Neural cell (in vitro differentiated cells): ENCODE results near the gene CACNA2D4. TPM values are rescaled to one million over a fixed set of nuclear protein-coding genes. Genes with fewer than 3 reads are reported as not detected.

Experiments
- H2AFZ ChIP-seq: fragments of 200-600, 300-800 bp; sonication (generic), shearing (Covaris generic); 2 replicates; pipeline ENCODE4 v1.6.0; 2014; ENCODE audit warnings: low read depth, mild to moderate bottlenecking, antibody characterized with exemption, low read length, moderate library complexity
- H3F3A ChIP-seq: fragments of 200-600 bp; shearing (Covaris generic); 2 replicates; pipeline ENCODE4 v1.6.1; 2016; ENCODE audit warnings: mild to moderate bottlenecking, moderate library complexity, mixed read lengths, antibody characterized with exemption, low read length; ENCODE audit not compliant: insufficient read depth, poor library complexity, severe bottlenecking
- H3K27ac ChIP-seq: fragments of 200-600, 300-800 bp; sonication (generic), shearing (Covaris generic); 2 replicates; pipeline ENCODE4 v1.5.1; 2014; ENCODE audit warnings: mild to moderate bottlenecking, low read length, moderate library complexity
- H3K27me3 ChIP-seq: fragments of 300-800, 200-600 bp; sonication (generic), shearing (Covaris generic); 2 replicates; pipeline ENCODE4 v1.6.0; 2014; ENCODE audit warnings: mild to moderate bottlenecking, low read depth, low read length, moderate library complexity; ENCODE audit not compliant: insufficient read depth
- H3K36me3 ChIP-seq: fragments of 300-800, 200-600 bp; sonication (generic), shearing (Covaris generic); 2 replicates; pipeline ENCODE4 v1.5.1; 2014; ENCODE audit warnings: mild to moderate bottlenecking, antibody characterized with exemption, low read length, moderate library complexity; ENCODE audit not compliant: insufficient read depth
- H3K4me2 ChIP-seq: fragments of 300-800, 200-600 bp; sonication (generic), shearing (Covaris generic); 2 replicates; pipeline ENCODE4 v1.6.0; 2014; ENCODE audit warnings: mild to moderate bottlenecking, low read length
- H3K4me3 ChIP-seq: fragments of 300-800, 200-600 bp; sonication (generic), shearing (Covaris generic); 2 replicates; pipeline ENCODE4 v1.5.1; 2014; ENCODE audit warnings: mild to moderate bottlenecking, low read length, moderate library complexity
- H3K79me2 ChIP-seq: fragments of 200-600 bp; shearing (Covaris generic); replicated peaks from 2 replicates; pipeline ENCODE4 v1.6.0; 2014; ENCODE audit warnings: mild to moderate bottlenecking, low read length, moderate library complexity; ENCODE audit not compliant: insufficient read depth
- H3K9ac ChIP-seq: fragments of 300-800, 200-600 bp; sonication (generic), shearing (Covaris generic); 2 replicates; pipeline ENCODE4 v1.6.1; 2016; ENCODE audit warnings: mild to moderate bottlenecking, low read length, mixed read lengths
- H3K9me2 ChIP-seq: fragments of 200-600 bp; shearing (Covaris generic); 2 replicates; pipeline ENCODE4 v1.6.1; 2016; ENCODE audit warnings: mild to moderate bottlenecking, low read length, mixed read lengths; ENCODE audit not compliant: insufficient read depth
- H3K9me3 ChIP-seq: fragments of 200-600, 300-800 bp; sonication (generic), shearing (Covaris generic); 2 replicates; pipeline ENCODE4 v1.6.1; 2016; ENCODE audit warnings: mild to moderate bottlenecking, mixed run types, low read length, moderate library complexity, mixed read lengths
- H4K20me1 ChIP-seq: fragments of 200-600 bp; shearing (Covaris generic); 2 replicates; pipeline ENCODE4 v1.6.1; 2016; ENCODE audit warnings: mild to moderate bottlenecking, mixed run types; ENCODE audit not compliant: insufficient read depth
- EP300 ChIP-seq: fragments of 450-650 bp; conservative IDR thresholded peaks from 2 replicates; pipeline ENCODE4 v1.6.1; 2014; ENCODE audit warnings: antibody characterized with exemption, mild to moderate bottlenecking, moderate library complexity; ENCODE audit not compliant: poor library complexity, severe bottlenecking
- EZH2 ChIP-seq: fragments of 200-600, 300-800 bp; shearing (Covaris generic), sonication (generic); IDR thresholded peaks from 2 replicates; pipeline ENCODE4 v1.6.1; 2014; ENCODE audit warnings: antibody characterized with exemption, low read length, borderline replicate concordance, mild to moderate bottlenecking; ENCODE audit not compliant: insufficient read depth, poor library complexity, severe bottlenecking
- MXI1 ChIP-seq: fragments of 450-650 bp; conservative IDR thresholded peaks from 2 replicates; pipeline ENCODE4 v1.6.1; 2014; ENCODE audit warnings: antibody characterized with exemption, mild to moderate bottlenecking; ENCODE audit not compliant: poor library complexity, severe bottlenecking
- POLR2AphosphoS5 ChIP-seq: IDR thresholded peaks from 2 replicates; pipeline ENCODE4 v1.6.1; 2012
- RAD21 ChIP-seq: fragments of 450-650 bp; conservative IDR thresholded peaks from 2 replicates; pipeline ENCODE4 v1.6.1; 2014; ENCODE audit warnings: antibody characterized with exemption, mild to moderate bottlenecking, moderate library complexity
- SMC3 ChIP-seq: fragments of 450-650 bp; conservative IDR thresholded peaks from 2 replicates; pipeline ENCODE4 v1.6.1; 2014; ENCODE audit warnings: antibody characterized with exemption, mild to moderate bottlenecking, moderate library complexity; ENCODE audit not compliant: poor library complexity
- TAF1 ChIP-seq: IDR thresholded peaks from 2 replicates; pipeline ENCODE4 v1.6.1; 2012; ENCODE audit warnings: low read depth
- polyA plus RNA-seq: library from polyadenylated mRNA; depleted of rRNA; stranded (reverse); fragments of >200 nt; gene quantifications from 2 replicates; pipeline ENCODE4 v1.2.3, GENCODE V29; 2014
- TF ChIP-seq, protein P1 (sequence below): fragments of 450-650 bp; IDR thresholded peaks from 2 replicates; pipeline ENCODE4 v1.5.1; 2014; ENCODE audit warnings: antibody characterized with exemption, mild to moderate bottlenecking, moderate library complexity; ENCODE audit not compliant: poor library complexity, severe bottlenecking
- TF ChIP-seq, protein P2 (sequence below): IDR thresholded peaks from 2 replicates; pipeline ENCODE4 v1.6.1; 2012; ENCODE audit warnings: borderline replicate concordance

CACNA2D4 gene
- polyA plus RNA-seq, 1 donor from 2014 or later: not detected

DNA sequence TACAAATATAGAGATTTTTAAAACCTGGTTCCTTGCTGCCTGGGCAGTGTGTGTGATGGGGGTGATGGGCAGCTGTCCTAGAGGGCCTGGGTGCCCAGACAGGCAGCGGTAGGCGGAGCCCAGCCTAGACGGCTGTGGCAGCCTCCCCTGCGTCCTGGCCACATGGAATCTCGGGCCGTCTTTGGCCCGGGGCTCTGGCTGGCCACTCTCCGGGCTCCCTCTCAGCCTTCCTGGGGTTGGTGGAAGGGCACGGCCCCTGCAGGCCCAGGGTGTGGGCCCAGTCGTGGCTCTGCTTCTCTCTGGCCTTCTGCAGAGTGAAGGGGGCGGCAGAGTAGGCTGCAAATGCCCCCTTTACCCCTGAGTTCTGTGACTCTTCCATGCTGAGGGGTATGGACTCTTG, 95.8 kb downstream of the CACNA2D4 start:
- Histone ChIP-seq H3K9ac (no peak overlapping the region), H3K4me3 (no peak overlapping the region), H3K36me3 (no peaks in the 10 kb centered on the region), H3K27me3 (peaks cover 10% of the 10 kb centered on the region), H4K20me1 (no peaks in the 10 kb centered on the region), H2AFZ (no peak overlapping the region), H3K79me2 (no peaks in the 10 kb centered on the region), H3K27ac (no peak overlapping the region), H3F3A (no peaks in the 10 kb centered on the region), H3K4me2 (no peak overlapping the region), H3K9me3 (no peaks in the 10 kb centered on the region), H3K9me2 (no peaks in the 10 kb centered on the region)
- TF ChIP-seq POLR2AphosphoS5 (no peak), RAD21 (no peak), SMC3 (no peak), TAF1 (no peak), MXI1 (no peak), EP300 (no peak), EZH2 (no peak)
- TF ChIP-seq, protein P1, sequence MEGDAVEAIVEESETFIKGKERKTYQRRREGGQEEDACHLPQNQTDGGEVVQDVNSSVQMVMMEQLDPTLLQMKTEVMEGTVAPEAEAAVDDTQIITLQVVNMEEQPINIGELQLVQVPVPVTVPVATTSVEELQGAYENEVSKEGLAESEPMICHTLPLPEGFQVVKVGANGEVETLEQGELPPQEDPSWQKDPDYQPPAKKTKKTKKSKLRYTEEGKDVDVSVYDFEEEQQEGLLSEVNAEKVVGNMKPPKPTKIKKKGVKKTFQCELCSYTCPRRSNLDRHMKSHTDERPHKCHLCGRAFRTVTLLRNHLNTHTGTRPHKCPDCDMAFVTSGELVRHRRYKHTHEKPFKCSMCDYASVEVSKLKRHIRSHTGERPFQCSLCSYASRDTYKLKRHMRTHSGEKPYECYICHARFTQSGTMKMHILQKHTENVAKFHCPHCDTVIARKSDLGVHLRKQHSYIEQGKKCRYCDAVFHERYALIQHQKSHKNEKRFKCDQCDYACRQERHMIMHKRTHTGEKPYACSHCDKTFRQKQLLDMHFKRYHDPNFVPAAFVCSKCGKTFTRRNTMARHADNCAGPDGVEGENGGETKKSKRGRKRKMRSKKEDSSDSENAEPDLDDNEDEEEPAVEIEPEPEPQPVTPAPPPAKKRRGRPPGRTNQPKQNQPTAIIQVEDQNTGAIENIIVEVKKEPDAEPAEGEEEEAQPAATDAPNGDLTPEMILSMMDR: no peak
- TF ChIP-seq, protein P2, sequence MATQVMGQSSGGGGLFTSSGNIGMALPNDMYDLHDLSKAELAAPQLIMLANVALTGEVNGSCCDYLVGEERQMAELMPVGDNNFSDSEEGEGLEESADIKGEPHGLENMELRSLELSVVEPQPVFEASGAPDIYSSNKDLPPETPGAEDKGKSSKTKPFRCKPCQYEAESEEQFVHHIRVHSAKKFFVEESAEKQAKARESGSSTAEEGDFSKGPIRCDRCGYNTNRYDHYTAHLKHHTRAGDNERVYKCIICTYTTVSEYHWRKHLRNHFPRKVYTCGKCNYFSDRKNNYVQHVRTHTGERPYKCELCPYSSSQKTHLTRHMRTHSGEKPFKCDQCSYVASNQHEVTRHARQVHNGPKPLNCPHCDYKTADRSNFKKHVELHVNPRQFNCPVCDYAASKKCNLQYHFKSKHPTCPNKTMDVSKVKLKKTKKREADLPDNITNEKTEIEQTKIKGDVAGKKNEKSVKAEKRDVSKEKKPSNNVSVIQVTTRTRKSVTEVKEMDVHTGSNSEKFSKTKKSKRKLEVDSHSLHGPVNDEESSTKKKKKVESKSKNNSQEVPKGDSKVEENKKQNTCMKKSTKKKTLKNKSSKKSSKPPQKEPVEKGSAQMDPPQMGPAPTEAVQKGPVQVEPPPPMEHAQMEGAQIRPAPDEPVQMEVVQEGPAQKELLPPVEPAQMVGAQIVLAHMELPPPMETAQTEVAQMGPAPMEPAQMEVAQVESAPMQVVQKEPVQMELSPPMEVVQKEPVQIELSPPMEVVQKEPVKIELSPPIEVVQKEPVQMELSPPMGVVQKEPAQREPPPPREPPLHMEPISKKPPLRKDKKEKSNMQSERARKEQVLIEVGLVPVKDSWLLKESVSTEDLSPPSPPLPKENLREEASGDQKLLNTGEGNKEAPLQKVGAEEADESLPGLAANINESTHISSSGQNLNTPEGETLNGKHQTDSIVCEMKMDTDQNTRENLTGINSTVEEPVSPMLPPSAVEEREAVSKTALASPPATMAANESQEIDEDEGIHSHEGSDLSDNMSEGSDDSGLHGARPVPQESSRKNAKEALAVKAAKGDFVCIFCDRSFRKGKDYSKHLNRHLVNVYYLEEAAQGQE: no peak

DNA sequence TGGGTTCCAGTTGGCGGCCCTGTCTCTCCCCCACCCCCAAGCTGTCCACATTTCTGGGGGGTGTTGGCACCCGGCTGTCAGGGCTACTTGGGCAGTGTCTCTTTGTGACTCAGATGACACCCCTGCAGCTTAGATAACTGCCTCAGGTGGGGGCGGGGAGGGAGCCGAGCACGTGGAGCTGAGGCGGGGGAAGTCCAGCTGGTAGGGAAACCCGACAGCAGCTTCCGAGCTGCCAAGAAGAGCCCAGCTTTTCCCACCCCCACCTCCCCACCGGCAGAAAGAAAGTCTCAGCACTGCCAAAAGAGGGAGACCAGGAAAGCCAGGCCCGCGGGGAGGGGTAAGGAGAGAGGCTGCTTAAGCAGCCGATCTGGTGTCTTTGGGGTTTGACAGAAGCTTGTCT, 96.6 kb downstream of the CACNA2D4 start:
- H3K36me3 ChIP-seq: no peaks in the 10 kb centered on the region
- H2AFZ ChIP-seq: no peak overlapping the region
- no peak overlapping the region for H3K4me3 ChIP-seq
- H3K27ac ChIP-seq: no peak overlapping the region
- TF ChIP-seq RAD21 (no peak), SMC3 (no peak), EZH2 (no peak)
- TF ChIP-seq, protein P2: no peak
- no peaks in the 10 kb centered on the region for H3K79me2 ChIP-seq
- H3K9me2 ChIP-seq: no peaks in the 10 kb centered on the region
- H3K4me2 ChIP-seq: no peak overlapping the region
- H3K9ac ChIP-seq: no peak overlapping the region
- H4K20me1 ChIP-seq: no peaks in the 10 kb centered on the region
- peaks cover 10% of the 10 kb centered on the region for H3K27me3 ChIP-seq
- no peaks in the 10 kb centered on the region for H3K9me3 ChIP-seq
- no peaks in the 10 kb centered on the region for H3F3A ChIP-seq
